ENCODE results near the gene DDIT4.
A peak's percentile ranks its signal among the peaks of the same experiment; 100 is the strongest.
"Not testable (repeated sequence)": the region's sequence is repeated elsewhere in the genome, so short reads cannot be mapped to it uniquely, and the experiment has no call there.

DDIT4 gene

DNA sequence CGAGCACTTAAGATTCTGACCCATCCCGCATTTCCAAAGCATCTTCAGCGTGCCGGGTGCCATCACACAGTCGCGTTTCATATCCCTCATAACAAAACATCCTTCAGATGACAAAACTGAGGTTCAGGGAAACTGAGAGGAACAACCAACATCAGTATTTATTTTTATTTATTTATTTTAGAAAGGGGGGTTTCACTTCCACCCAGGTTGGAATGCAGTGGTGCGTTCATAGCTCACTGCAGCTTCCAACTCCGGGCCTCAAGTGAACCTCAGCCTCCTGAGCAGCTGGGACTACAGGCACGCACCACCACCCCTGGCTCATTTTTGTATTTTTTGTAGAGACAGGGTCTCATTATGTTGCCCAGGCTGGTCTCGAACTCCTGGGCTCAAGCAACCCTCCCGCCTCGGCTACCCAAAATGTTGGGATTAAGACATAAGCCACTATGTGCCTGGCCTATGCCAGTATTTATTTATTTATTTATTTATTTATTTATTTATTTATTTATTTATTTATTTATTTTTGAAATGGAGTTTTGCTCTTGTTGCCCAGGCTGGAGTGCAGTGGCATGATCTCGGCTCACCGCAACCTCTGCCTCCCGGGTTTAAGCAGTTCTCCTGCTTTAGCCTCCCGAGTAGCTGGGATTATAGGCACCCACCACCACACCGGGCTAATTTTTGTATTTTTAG is 24.4 kb upstream of the DDIT4 start:
- not testable (repeated sequence) for DNase-seq (ENCODE audit: low spot score)

DNA sequence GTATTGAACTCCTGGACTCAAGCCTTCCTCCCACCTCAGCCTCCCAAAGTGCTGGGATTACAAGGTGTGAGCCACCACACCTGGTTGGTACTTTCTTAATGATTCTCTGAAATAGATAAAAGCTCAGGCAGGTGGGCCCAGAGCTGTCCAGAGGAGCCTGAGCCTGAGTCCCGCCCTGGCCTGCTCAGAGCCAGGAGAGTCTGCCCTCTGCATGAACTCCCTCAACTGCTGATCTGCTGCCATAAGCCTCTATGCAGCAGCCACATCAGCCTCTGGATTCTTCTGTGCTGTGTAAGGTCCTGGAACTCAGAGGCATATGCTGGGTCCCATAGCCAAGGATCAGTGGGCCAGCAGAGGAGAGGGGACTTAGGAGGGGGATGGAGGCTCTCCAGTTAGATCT is 23.1 kb upstream of the DDIT4 start:
- DNase-seq (ENCODE audit: low spot score), result no peak

- no peak for DNase-seq (ENCODE audit: low spot score)
These were observed 22.1 kb upstream of the DDIT4 start for GRCh38 chr10:72251635-72252034.

DNA sequence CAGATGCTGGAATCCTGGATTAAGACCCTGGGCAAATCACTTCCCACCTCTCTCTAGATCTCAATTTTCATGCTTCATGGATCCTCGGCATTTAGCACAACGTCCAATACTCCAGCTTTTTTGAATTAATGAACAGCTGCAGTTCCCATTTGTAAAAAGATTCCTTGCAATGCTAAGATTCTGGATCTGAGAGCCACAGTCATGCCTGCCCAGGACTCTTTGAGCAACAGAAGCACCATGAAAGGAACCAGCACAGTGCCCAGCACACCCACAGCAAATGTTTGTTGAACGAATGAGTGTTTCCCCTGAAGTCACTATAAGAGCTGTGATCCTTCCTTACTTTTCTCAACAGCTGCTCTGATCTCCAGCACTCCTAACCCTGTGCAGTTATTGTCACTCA is 20.8 kb upstream of the DDIT4 start:
- DNase-seq (ENCODE audit: low spot score), result no peak

DNA sequence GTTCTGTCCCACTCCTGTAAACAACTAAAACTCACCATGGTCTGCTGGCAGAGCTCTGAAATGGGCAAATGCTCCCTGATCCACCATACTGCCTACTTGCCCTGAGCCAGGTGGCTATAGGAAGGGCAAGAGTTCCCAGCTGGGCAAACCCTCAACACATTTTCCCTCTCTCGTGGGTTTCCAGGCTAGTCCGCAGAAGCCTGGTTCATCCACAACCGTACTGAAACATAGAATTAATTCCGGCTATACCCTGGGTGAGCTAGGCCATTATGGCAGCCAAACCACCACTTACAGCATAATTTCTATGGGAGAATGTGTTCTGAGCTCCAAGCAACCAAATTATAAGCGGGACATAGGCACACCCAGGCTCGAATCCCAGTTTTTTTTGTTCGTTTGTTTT is 20.1 kb upstream of the DDIT4 start:
- DNase-seq (ENCODE audit: low spot score), result no peak

DNA sequence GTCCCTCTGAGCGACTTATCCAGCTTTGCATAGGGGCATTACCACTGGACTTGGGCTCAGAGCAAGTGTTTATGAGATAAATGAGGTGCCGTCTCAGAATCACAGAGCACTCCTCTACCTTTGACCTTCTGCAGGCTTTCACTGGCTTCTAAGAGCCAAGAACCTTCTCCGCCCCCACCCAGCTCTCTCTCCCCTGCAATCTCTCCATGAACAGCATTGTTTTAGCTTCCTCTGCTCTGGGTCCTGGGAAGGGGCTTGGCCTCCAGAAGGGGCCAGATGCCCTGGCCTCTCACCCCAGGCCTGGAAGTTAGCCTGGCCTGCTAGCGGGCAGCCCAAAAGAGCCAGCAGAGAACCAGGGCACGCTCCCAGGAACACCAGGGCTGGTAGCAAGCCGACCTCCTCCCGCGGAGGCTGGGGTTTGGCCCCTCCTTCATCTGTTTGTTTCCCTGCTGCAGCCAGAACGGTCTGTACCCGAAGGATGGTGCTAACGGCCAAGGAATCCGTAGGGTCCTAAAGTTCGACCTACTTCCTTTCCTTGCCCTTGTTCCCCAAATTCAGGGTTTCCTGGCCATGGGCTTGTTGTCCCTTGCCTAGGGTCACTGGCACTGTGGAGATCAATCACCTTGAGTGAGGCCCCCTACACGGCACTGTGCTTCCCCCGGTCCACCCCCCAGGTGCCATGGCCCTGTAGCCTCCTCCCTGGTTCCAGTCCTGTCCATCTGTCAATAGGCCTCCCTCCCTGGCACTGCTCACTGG is 18.7 kb upstream of the DDIT4 start:
- DNase-seq (ENCODE audit: low spot score), result no peak

DNA sequence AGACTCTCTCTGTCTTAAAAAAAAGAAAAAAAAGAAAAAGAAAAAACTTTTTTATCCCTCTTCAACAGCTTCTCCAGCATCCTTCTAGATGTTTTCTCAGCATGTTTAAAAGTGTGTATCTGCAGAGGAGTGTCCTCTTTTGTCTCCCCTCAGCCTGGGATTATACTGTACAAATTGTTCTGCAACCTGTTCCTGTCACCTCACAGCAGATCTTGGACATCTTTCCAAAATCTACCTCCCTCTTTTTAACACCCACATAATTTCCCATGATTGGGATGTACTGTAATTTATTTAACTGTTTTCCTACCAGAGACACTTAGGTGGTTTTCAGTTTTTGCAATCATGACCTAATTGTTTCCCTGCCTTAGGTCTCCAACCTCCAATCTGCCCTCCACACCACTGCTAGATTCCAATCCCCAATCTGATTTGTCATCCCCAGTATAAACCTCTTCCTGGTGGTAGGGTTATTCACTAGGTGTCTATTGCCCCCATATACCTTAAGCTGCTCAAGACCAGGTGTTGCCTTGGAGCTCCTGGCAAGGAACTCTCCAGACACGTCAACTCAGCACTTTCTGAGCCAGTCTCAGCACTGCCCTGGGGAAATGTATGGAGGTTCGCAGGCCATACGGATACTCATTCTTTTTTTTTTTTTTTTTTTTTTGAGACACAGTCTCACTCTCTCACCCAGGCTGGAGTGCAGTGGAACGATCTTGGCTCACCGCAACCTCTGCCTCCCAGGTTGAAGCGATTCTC is 17.6 kb upstream of the DDIT4 start:
- no peak for DNase-seq (ENCODE audit: low spot score)

GRCh38 chr10:72257051-72257892 is 16.5 kb upstream of the DDIT4 start:
- no peak for DNase-seq (ENCODE audit: low spot score)

- no peak for DNase-seq (ENCODE audit: low spot score)
These were observed 15.1 kb upstream of the DDIT4 start for GRCh38 chr10:72258617-72259016.

- no peak for DNase-seq (ENCODE audit: low spot score)
These were observed 14.1 kb upstream of the DDIT4 start for GRCh38 chr10:72259491-72260238.

DNA sequence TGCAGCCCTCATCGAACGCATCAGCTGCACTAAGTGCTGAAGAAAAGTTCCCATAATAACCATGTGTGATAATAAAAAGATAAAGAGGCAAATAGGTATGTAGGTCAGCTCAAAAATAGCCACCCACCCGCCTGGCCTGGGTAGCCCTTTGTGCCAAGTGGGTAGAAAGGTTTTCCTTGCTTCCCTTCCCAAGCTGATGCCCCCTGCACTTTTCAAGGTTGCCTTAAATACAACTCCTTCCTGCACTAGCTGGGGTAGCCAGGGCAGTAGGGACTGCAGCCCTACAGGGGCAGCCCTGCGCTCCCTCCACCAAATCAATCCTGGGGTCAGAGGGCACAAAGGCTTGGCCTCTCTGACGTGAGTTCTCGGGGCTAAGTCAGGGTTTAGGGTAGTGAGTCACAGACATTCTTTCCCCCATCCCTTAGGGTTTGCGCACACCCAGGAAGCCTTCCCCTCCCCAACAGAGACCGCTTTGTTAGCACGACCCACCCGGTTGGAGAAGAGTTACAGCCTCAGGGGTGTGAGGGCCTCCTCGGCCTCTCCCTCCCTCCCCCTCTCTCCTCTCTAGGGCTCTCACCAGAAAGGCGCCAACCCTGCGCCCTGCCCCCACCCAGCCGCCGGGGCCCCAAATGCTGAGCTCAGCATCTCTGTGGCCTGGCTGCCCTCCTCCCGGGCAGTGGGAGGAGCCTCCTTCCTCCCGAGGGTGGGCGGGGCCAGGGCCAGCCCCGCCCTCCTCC is 13.3 kb upstream of the DDIT4 start:
- peak; percentile 64 for DNase-seq (ENCODE audit: low spot score)

- no peak for DNase-seq (ENCODE audit: low spot score)
These were observed 12.5 kb upstream of the DDIT4 start for GRCh38 chr10:72260976-72261783.

DNA sequence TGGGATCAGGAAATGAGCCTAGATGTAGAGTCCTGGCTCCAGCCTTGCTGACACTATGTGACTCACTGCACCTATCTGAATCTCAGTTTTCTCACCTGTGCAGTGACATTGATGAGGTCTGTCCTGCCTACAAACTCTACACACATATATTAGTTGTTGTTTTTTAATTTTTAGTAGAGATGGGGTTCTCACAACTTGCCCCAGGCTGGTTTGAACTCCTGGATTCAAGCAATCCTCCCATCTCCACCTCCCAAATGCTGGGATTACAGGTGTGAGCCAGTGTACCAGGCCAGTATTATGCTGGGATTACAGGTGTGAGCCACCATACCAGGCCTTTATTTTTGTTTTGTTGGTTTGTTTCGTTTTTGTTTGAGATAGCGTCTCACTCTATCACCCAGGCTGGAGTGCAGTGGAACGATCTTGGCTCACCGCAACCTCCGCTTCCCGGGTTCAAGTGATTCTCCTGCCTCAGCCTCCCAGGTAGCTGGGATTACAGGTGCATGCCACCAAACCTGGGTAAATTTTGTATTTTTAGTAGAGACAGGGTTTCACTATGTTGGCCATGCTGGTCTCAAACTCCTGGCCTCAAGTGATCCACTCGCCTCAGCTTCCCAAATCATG is 11.8 kb upstream of the DDIT4 start:
- DNase-seq (ENCODE audit: low spot score), result no peak

DNA sequence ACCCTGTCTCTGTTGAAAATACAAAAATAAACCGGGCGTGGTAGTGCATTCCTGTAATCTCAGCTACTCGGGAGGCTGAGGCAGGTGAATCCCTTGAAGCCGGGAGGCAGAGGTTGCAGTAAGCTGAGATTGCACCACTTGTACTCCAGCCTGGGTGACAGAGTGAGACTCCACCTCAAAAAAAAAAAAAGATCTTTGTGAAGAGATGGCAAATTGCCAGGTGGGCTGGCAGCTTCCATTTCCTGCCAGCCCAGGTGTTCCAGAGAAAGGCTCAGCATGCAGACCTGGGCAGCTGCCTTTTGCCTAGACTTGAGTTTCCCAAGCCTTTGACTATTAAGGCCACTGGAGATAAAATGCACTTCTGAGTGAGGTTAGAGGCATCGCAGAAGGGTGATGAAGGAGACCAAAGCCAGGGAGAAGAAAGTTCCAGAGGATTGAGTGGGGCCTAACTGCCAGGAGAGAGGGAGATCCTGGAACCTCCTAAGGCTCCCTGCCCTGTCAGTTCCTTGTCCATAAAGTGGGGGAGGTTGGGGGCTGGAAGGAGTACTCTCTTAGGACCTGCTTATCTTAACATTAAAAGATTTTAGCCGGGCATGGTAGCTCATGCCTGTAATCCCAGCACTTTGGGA is 10.0 kb upstream of the DDIT4 start:
- DNase-seq (ENCODE audit: low spot score), result no peak

DNA sequence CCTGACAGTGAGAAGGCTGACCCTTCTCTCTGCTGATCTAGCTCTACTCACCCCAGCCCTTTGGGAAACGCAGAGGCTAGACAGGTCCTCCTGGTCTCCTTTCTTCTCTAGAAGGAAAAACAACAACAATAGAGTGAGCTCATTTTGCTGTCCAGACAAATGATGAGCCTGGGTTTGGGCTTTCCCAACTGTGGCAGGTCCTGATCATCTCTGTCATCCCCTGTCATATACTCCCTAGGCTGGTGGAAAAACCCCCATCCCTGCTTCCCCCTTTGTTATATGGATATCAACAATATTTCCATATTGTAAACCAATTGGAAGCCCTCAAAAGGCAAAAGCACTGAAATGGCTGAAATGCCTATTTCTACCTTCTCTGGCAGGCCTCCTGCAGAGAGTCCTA is 9.2 kb upstream of the DDIT4 start:
- no peak for DNase-seq (ENCODE audit: low spot score)

DNA sequence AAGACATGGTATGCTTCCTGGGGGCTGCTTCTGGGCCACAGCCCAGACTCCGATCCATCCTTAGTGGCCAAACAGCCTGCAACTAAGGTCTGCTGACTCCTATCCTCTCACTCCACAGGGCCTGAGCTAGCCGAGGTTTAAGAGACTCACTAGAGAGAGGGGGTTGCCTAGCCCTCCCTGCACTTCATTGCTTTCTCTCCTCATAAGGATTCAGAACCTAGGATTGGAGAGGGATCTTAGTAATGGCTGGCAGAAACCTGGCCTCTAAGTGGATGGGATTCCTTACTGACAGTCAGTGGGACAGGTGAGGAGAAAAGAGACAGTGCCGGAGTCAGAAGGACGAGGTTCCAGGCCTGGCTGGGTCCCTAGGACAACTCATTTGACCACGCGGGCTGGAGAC is 8.2 kb upstream of the DDIT4 start:
- DNase-seq (ENCODE audit: low spot score), result no peak

- no peak for DNase-seq (ENCODE audit: low spot score)
These were observed 7.5 kb upstream of the DDIT4 start for GRCh38 chr10:72265990-72266865.

DNA sequence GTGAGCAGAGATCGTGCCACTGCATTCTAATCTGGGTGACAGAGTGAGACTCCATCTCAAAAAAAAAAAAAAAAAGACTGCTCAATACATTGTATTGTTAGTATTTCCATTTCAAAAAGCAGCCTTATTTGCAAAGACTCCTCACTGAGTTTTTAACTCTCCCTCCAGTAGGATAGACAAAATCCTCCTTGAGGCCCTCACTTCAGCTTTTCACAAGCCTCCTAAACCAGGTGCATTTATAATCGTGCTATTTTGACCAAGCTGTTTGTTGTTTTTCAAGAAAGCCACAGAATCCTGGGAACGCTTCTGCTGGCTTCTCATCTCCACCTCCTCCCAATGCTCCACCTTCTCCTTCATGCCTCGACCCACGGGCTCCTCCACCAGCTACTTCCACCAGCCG is 6.3 kb upstream of the DDIT4 start:
- DNase-seq (ENCODE audit: low spot score), result no peak

Measured in HuH-7.5 (cell line).